Forelimb muscle (tissue), 1 donor: ENCODE data around the gene KIAA1143. TPM values are rescaled to one million over a fixed set of nuclear protein-coding genes. Genes with fewer than 3 reads are reported as not detected.

ENCODE experiments used
- polyA plus RNA-seq: library from polyadenylated mRNA; unstranded; fragments of 120-200 nt; gene quantifications from one replicate; pipeline ENCODE4 v1.2.1, GENCODE V29; 2013; ENCODE audit not compliant: insufficient read length

Gene KIAA1143
- polyA plus RNA-seq, 1 donor = 30.6 TPM

Other genes starting within 250 kb of the KIAA1143 start
- gene ZKSCAN7, start 206.4 kb downstream of the KIAA1143 start, polyA plus RNA-seq = 6.7 TPM
- 4.1 TPM for gene ZNF660, start 176.7 kb downstream of the KIAA1143 start, polyA plus RNA-seq
- 16.6 TPM for gene ZNF197, start 136.6 kb downstream of the KIAA1143 start, polyA plus RNA-seq
- 6.4 TPM for gene ZNF35, start 112.9 kb downstream of the KIAA1143 start, polyA plus RNA-seq
- gene ZNF502, start 49.0 kb downstream of the KIAA1143 start, polyA plus RNA-seq = 6.1 TPM
- 5.1 TPM for gene ZNF501, start 32.0 kb downstream of the KIAA1143 start, polyA plus RNA-seq
- 9.2 TPM for gene KIF15, start 175 bp upstream of the KIAA1143 start, polyA plus RNA-seq
- 12.7 TPM for gene TMEM42, start 100.3 kb upstream of the KIAA1143 start, polyA plus RNA-seq
- gene TGM4, start 113.0 kb upstream of the KIAA1143 start, polyA plus RNA-seq = not detected
- gene ZDHHC3, start 214.6 kb upstream of the KIAA1143 start, polyA plus RNA-seq = 40.9 TPM
- 37.7 TPM for gene EXOSC7, start 214.6 kb upstream of the KIAA1143 start, polyA plus RNA-seq